C4-2B (cell line): ENCODE measurements around the gene ZC3H7B.

Experiments
- CTCF ChIP-seq: fragments of 450-650 bp; conservative IDR thresholded peaks from 2 replicates; pipeline ENCODE4 v1.5.1; 2017; ENCODE audit warnings: mild to moderate bottlenecking
- ZFX ChIP-seq: fragments of 450-650 bp; IDR thresholded peaks from 2 replicates; pipeline ENCODE4 v1.6.1; 2017

DNA sequence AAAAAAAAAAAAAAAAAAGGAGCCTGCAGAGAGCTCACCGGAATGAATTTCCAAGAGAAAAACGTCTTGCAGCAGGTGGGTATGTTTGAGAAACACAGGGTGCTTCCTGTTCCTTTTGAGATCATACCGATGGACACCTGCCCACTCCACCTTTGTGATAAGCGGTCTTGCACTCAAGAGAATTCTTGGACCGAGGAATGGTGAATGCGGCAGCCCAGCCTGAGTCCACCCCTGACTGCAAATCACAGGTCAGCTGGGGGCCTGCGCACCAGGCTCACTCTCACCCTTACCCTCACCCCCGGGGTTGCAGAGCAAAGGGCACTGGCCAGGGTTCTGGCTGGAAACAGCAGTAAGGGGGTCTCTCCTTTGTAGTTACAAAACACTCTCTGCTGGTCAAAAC lies 63.6 kb downstream of the ZC3H7B start:
- TF ChIP-seq CTCF (no peak), ZFX (no peak)
